GM23338 (cell line): ENCODE measurements around the gene NDUFAF8. TPM values are rescaled to one million over a fixed set of nuclear protein-coding genes. Genes with fewer than 3 reads are reported as not detected.

Source experiments
- ATAC-seq: fragments of 200-7000 bp; cut with Tn5 transposase; 3 replicates; pipeline ENCODE4 v1.9.1; 2020
- DNase-seq: peaks from one replicate; pipeline ENCODE4 v3.0.0-alpha.2; 2015; ENCODE audit warnings: low spot score
- H2AFZ ChIP-seq: fragments of 200-600 bp; sonication (generic); 2 replicates; pipeline ENCODE4 v1.8.0; 2016; ENCODE audit warnings: antibody characterized with exemption, mild to moderate bottlenecking, moderate library complexity
- H3F3A ChIP-seq: fragments of 200-600 bp; sonication (generic); replicated peaks from 2 replicates; pipeline ENCODE4 v1.8.0; 2017; ENCODE audit warnings: antibody characterized with exemption, mixed run types, low read depth
- H3K27ac ChIP-seq: fragments of 200-600 bp; sonication (generic); 2 replicates; pipeline ENCODE4 v1.6.1; 2016; ENCODE audit warnings: low read depth
- H3K27me3 ChIP-seq: fragments of 200-600 bp; sonication (generic); 2 replicates; pipeline ENCODE4 v1.8.0; 2016; ENCODE audit warnings: mild to moderate bottlenecking, mixed run types, moderate library complexity; ENCODE audit not compliant: insufficient read depth
- H3K36me3 ChIP-seq: fragments of 200-600 bp; sonication (generic); 2 replicates; pipeline ENCODE4 v1.8.0; 2016; ENCODE audit warnings: mild to moderate bottlenecking; ENCODE audit not compliant: insufficient read depth
- H3K4me1 ChIP-seq: fragments of 200-600 bp; sonication (generic); 2 replicates; pipeline ENCODE4 v1.8.0; 2016; ENCODE audit warnings: mild to moderate bottlenecking, moderate library complexity; ENCODE audit not compliant: insufficient read depth
- H3K4me2 ChIP-seq: fragments of 200-600 bp; sonication (generic); 2 replicates; pipeline ENCODE4 v1.7.1; 2017; ENCODE audit warnings: mixed run types
- H3K4me3 ChIP-seq: fragments of 200-600 bp; sonication (generic); 2 replicates; pipeline ENCODE4 v1.6.1; 2016; ENCODE audit warnings: mixed run types
- H3K79me2 ChIP-seq: fragments of 200-600 bp; sonication (generic); replicated peaks from 2 replicates; pipeline ENCODE4 v1.8.0; 2017; ENCODE audit warnings: mild to moderate bottlenecking; ENCODE audit not compliant: insufficient read depth
- H3K9me2 ChIP-seq: fragments of 200-600 bp; sonication (generic); 2 replicates; pipeline ENCODE4 v1.8.0; 2017; ENCODE audit not compliant: insufficient read depth
- H4K20me1 ChIP-seq: fragments of 200-600 bp; sonication (generic); replicated peaks from 2 replicates; pipeline ENCODE4 v1.8.0; 2017; ENCODE audit warnings: mild to moderate bottlenecking; ENCODE audit not compliant: insufficient read depth
- H3K27ac Mint-ChIP-seq: 2 replicates; pipeline ENCODE4 v1.8.0; 2020; ENCODE audit warnings: inconsistent platforms, mild to moderate bottlenecking, moderate library complexity, mixed read lengths
- H3K27me3 Mint-ChIP-seq: 3 replicates; pipeline ENCODE4 v1.8.0; 2022; ENCODE audit warnings: low read depth, mild to moderate bottlenecking, moderate library complexity, mixed read lengths, inconsistent platforms; ENCODE audit not compliant: insufficient read depth, poor library complexity
- H3K36me3 Mint-ChIP-seq: 3 replicates; pipeline ENCODE4 v1.8.0; 2021; ENCODE audit warnings: low read depth, mild to moderate bottlenecking, inconsistent platforms, moderate library complexity, mixed read lengths
- H3K4me1 Mint-ChIP-seq: 3 replicates; pipeline ENCODE4 v1.8.0; 2020; ENCODE audit warnings: mild to moderate bottlenecking, inconsistent platforms, mixed read lengths
- H3K4me3 Mint-ChIP-seq: 3 replicates; pipeline ENCODE4 v1.8.0; 2021; ENCODE audit warnings: moderate library complexity, mild to moderate bottlenecking, inconsistent platforms, mixed read lengths
- H3K9me3 Mint-ChIP-seq: 3 replicates; pipeline ENCODE4 v1.8.0; 2020; ENCODE audit warnings: moderate library complexity, mild to moderate bottlenecking, inconsistent platforms, mixed read lengths
- EZH2 ChIP-seq: fragments of 200-600 bp; sonication (generic); IDR thresholded peaks from one replicate; pipeline ENCODE4 v1.8.0; 2017; ENCODE audit warnings: antibody characterized with exemption, mild to moderate bottlenecking, low read depth; ENCODE audit not compliant: unreplicated experiment
- EZH2phosphoT487 ChIP-seq: fragments of 200-600 bp; sonication (generic); IDR thresholded peaks from one replicate; pipeline ENCODE4 v1.8.1; 2018; ENCODE audit warnings: antibody characterized with exemption; ENCODE audit not compliant: unreplicated experiment
- NANOG ChIP-seq: IDR thresholded peaks from 2 replicates; pipeline ENCODE4 v1.6.1; 2016; ENCODE audit warnings: antibody characterized with exemption, borderline replicate concordance
- STAT1 ChIP-seq: IDR thresholded peaks from one replicate; pipeline ENCODE4 v1.6.1; 2016; ENCODE audit warnings: antibody characterized with exemption; ENCODE audit not compliant: unreplicated experiment
- polyA plus RNA-seq: library from polyadenylated mRNA; unstranded; fragments of >200 nt; fragmentation: Nextera tagmentation; extraction: Ambion mirVana; gene quantifications from 2 replicates; pipeline ENCODE4 v1.2.1, GENCODE V29; 2016
- total RNA-seq: library from RNA; depleted of rRNA; stranded (reverse); fragments of >200 nt; shearing (Covaris generic); gene quantifications from 2 replicates; pipeline ENCODE4 v1.2.3, GENCODE V29; 2014
- TF ChIP-seq, protein P1 (sequence below), 2 experiments: fragments of 200-600 bp in 1 of 2; sonication (generic) in 1 of 2; conservative IDR thresholded peaks; 2 replicates each; pipeline versions ENCODE4 v1.5.1 to v1.6.1; 2016 to 2017; ENCODE audit warnings: antibody characterized with exemption in 2 of 2, low read depth in 2 of 2, mild to moderate bottlenecking in 2 of 2, moderate library complexity in 1 of 2
- TF ChIP-seq, protein P2 (sequence below): IDR thresholded peaks from 2 replicates; pipeline ENCODE4 v1.6.1; 2016; ENCODE audit warnings: antibody characterized with exemption
- TF ChIP-seq, protein P3 (sequence below): IDR thresholded peaks from one replicate; pipeline ENCODE4 v1.6.1; 2018; ENCODE audit warnings: antibody characterized with exemption; ENCODE audit not compliant: unreplicated experiment

NDUFAF8 gene
- total and polyA plus RNA-seq, 2 experiments from 2014 or later, result 21.5 to 156 TPM

DNA sequence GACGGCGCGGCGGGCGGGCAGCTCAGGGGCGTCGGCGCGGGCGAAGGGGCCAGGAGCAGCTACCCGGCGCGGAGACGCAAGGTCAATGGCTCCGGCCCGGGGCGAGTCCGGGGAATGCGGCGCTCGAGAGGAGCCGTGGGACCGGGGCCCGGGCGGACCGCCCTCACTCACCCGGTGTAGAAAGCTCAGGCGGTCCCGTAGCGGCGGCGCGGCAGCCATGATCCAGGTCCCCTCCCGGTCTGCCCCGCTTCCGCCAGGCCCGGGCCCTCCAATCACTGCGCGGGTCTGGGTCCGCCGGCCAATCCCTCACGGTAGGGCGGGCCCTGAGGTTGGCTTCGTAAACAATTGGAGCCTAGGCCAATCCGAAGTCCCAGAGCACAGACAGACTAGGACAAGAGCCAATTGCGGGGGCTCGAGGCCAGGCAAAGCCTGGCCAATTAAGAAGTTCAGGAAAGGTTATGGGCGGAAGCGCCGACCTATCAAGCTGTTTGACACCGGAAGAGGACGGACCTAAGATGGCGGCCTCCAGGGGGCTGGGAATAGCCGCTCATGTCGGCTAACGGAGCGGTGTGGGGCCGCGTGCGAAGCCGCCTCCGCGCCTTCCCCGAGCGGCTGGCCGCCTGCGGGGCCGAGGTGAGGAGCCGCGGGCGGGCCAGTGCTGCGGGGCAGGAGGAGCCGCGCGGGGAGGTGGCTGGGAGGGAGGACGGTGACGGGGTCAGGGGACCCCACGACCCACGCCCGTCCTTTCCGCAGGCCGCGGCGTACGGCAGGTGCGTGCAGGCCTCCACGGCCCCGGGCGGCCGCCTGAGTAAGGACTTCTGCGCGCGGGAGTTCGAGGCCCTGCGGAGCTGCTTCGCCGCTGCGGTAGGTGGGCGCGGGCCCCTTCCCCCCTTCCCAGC lies at the start of gene NDUFAF8, which contains the start of gene TEPSIN (continued):
- no peak for TF ChIP-seq EZH2phosphoT487

DNA sequence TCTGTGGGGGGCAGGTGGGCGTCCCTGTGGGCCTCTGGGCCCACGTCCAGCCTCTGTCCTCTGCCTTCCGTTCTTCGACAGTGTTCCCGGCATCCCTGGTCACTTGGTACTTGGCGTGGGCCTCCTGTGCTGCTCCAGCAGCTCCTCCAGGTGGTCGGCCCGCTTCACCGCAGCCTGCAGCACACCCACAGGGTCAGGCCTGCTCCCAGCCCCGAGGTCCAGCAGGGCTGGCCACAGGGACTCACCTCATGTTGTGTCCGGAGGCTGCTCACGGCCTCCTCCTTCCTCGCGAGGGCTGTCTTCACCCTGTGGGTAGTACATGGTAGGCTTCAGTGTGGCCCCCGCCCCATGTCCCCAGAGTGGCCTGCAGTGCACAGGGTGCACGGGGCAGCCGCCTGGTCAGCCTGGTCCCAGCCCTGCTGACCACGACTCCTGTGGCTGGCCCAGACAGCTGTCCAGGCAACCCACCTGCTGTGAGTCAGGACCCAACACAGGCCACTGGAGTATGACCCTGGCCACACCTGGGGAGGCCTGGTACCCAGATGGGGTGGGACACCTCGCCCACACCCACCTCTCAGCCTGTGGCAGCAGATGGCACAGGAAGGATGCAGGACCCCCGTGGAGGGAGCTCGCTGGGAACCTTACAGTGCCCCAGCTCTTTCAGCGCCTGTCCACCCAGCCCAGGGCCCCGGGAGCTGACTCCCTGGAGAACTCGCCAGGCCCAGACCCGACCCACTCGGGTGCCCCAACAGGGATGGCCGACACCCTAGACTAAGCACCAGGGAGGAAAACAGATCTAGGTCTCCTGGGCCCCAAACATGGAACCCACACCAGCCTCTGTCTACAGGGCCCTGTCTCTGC lies 49.2 kb upstream of the NDUFAF8 start:
- Mint-ChIP-seq H3K27me3 (peaks cover 1% of the 10 kb centered on the region), H3K36me3 (0 out of 3 replicates have a peak, but pooled peaks cover 9% of the 10 kb centered on the region), H3K9me3 (no peaks in the 10 kb centered on the region), H3K4me3 (no peak overlapping the region), H3K27ac (no peak overlapping the region), H3K4me1 (no peaks in the 10 kb centered on the region; the same call in 2 of the 3 replicates)
- H3K4me2 ChIP-seq, result no peak overlapping the region
- no peaks in the 10 kb centered on the region for H3K4me1 ChIP-seq
- ATAC-seq, result peak; percentile 41
- no peak overlapping the region for H2AFZ ChIP-seq
- peak; percentile 49 for DNase-seq
- H3K79me2 ChIP-seq, result no peaks in the 10 kb centered on the region
- TF ChIP-seq EZH2, result no peak
- TF ChIP-seq, protein P1, sequence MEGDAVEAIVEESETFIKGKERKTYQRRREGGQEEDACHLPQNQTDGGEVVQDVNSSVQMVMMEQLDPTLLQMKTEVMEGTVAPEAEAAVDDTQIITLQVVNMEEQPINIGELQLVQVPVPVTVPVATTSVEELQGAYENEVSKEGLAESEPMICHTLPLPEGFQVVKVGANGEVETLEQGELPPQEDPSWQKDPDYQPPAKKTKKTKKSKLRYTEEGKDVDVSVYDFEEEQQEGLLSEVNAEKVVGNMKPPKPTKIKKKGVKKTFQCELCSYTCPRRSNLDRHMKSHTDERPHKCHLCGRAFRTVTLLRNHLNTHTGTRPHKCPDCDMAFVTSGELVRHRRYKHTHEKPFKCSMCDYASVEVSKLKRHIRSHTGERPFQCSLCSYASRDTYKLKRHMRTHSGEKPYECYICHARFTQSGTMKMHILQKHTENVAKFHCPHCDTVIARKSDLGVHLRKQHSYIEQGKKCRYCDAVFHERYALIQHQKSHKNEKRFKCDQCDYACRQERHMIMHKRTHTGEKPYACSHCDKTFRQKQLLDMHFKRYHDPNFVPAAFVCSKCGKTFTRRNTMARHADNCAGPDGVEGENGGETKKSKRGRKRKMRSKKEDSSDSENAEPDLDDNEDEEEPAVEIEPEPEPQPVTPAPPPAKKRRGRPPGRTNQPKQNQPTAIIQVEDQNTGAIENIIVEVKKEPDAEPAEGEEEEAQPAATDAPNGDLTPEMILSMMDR (conservative IDR thresholded peaks at IDR 0.05; ENCODE audit: low read depth in 2 of 2), result peak; percentile 26 to 69
- no peaks in the 10 kb centered on the region for H3F3A ChIP-seq
- H3K27me3 ChIP-seq, result no peaks in the 10 kb centered on the region
- H3K36me3 ChIP-seq, result no peaks in the 10 kb centered on the region
- no peaks in the 10 kb centered on the region for H4K20me1 ChIP-seq
- no peaks in the 10 kb centered on the region for H3K9me2 ChIP-seq
- H3K4me3 ChIP-seq, result no peak overlapping the region
- H3K27ac ChIP-seq, result no peak overlapping the region

DNA sequence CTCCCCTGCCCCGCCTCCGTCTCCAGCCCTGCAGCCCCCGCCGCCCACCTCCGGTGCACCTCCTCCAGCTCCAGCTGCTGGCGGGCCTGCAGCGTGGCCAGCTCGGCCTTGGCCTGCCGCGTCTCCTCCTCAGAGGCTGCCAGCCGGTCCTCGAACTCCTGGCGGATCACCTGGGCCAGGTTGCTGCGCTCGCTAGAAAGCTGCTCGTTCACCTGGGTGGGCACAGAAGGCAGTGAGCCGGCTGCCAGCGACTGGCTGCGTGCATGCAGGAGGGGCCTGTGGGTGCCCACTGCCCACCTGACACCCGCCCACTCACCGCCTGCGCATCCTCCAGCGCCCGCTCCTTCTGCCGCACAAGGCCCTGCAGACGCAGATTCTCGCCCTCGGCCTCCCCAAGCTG lies 48.5 kb upstream of the NDUFAF8 start:
- TF ChIP-seq, protein P2, sequence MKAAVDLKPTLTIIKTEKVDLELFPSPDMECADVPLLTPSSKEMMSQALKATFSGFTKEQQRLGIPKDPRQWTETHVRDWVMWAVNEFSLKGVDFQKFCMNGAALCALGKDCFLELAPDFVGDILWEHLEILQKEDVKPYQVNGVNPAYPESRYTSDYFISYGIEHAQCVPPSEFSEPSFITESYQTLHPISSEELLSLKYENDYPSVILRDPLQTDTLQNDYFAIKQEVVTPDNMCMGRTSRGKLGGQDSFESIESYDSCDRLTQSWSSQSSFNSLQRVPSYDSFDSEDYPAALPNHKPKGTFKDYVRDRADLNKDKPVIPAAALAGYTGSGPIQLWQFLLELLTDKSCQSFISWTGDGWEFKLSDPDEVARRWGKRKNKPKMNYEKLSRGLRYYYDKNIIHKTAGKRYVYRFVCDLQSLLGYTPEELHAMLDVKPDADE, result no peak
- TF ChIP-seq STAT1, result no peak
- TF ChIP-seq, protein P1 (conservative IDR thresholded peaks at IDR 0.05; ENCODE audit: low read depth in 2 of 2), result no peak
- TF ChIP-seq EZH2phosphoT487, result no peak
- TF ChIP-seq NANOG, result no peak
- TF ChIP-seq, protein P3, sequence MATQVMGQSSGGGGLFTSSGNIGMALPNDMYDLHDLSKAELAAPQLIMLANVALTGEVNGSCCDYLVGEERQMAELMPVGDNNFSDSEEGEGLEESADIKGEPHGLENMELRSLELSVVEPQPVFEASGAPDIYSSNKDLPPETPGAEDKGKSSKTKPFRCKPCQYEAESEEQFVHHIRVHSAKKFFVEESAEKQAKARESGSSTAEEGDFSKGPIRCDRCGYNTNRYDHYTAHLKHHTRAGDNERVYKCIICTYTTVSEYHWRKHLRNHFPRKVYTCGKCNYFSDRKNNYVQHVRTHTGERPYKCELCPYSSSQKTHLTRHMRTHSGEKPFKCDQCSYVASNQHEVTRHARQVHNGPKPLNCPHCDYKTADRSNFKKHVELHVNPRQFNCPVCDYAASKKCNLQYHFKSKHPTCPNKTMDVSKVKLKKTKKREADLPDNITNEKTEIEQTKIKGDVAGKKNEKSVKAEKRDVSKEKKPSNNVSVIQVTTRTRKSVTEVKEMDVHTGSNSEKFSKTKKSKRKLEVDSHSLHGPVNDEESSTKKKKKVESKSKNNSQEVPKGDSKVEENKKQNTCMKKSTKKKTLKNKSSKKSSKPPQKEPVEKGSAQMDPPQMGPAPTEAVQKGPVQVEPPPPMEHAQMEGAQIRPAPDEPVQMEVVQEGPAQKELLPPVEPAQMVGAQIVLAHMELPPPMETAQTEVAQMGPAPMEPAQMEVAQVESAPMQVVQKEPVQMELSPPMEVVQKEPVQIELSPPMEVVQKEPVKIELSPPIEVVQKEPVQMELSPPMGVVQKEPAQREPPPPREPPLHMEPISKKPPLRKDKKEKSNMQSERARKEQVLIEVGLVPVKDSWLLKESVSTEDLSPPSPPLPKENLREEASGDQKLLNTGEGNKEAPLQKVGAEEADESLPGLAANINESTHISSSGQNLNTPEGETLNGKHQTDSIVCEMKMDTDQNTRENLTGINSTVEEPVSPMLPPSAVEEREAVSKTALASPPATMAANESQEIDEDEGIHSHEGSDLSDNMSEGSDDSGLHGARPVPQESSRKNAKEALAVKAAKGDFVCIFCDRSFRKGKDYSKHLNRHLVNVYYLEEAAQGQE, result no peak
- TF ChIP-seq EZH2, result no peak
- H4K20me1 ChIP-seq, result no peaks in the 10 kb centered on the region
- H3K27me3 Mint-ChIP-seq, result no peaks in the 10 kb centered on the region

More for the DNA sequence above, 48.5 kb upstream of the NDUFAF8 start:
- H3K4me3 ChIP-seq, result no peak overlapping the region
- no peak overlapping the region for H2AFZ ChIP-seq
- H3K4me3 Mint-ChIP-seq, result no peak overlapping the region
- H3K36me3 Mint-ChIP-seq, result 0 out of 3 replicates have a peak, but pooled peaks cover 9% of the 10 kb centered on the region
- no peaks in the 10 kb centered on the region for H3K9me2 ChIP-seq
- H3K27ac ChIP-seq, result no peak overlapping the region
- no peaks in the 10 kb centered on the region for H3K4me1 ChIP-seq
- H3F3A ChIP-seq, result no peaks in the 10 kb centered on the region
- H3K9me3 Mint-ChIP-seq, result no peaks in the 10 kb centered on the region
- no peak for ATAC-seq
- no peak for DNase-seq
- H3K4me2 ChIP-seq, result no peak overlapping the region
- H3K4me1 Mint-ChIP-seq, result no peaks in the 10 kb centered on the region
- H3K27ac Mint-ChIP-seq, result no peak overlapping the region
- no peaks in the 10 kb centered on the region for H3K36me3 ChIP-seq
- H3K79me2 ChIP-seq, result no peaks in the 10 kb centered on the region
- H3K27me3 ChIP-seq, result no peaks in the 10 kb centered on the region
